Activated B cell treated with CpG ODN at 0.5 μM for 24 hours (primary cell): ENCODE data around the gene METAP1. TPM values are rescaled to one million over a fixed set of nuclear protein-coding genes. Genes with fewer than 3 reads are reported as not detected.

Experiments used
- ATAC-seq: fragments of 200-7000 bp; cut with Tn5 transposase; one replicate; pipeline ENCODE4 v1.10.0; 2021; ENCODE audit warnings: low read depth, mild to moderate bottlenecking, moderate library complexity
- CTCF ChIA-PET: fragments of 350-600 bp; sonication (Branson Sonifier 250); formaldehyde crosslinking; loops from one replicate; lab custom pipeline; 2021; ENCODE audit warnings: antibody characterized with exemption; lab: Charles Lee
- POLR2A ChIA-PET: fragments of 350-600 bp; sonication (Branson Sonifier 250); formaldehyde crosslinking; loops from one replicate; lab custom pipeline; 2021; ENCODE audit warnings: antibody characterized with exemption; lab: Charles Lee
- DNase-seq: peaks from one replicate; pipeline ENCODE4 v3.0.0; 2022
- H3K27ac Mint-ChIP-seq: one replicate; pipeline ENCODE4 v1.8.0; 2020; ENCODE audit warnings: mixed read lengths
- H3K27me3 Mint-ChIP-seq: one replicate; pipeline ENCODE4 v1.8.0; 2021; ENCODE audit warnings: mixed read lengths
- H3K36me3 Mint-ChIP-seq: one replicate; pipeline ENCODE4 v1.8.0; 2021; ENCODE audit warnings: low read depth, mixed read lengths
- H3K4me1 Mint-ChIP-seq: one replicate; pipeline ENCODE4 v1.8.0; 2021; ENCODE audit warnings: mixed read lengths
- H3K4me3 Mint-ChIP-seq: one replicate; pipeline ENCODE4 v1.8.0; 2020; ENCODE audit warnings: mild to moderate bottlenecking, mixed read lengths
- H3K9me3 Mint-ChIP-seq: one replicate; pipeline ENCODE4 v1.8.0; 2020; ENCODE audit warnings: mixed read lengths
- intact Hi-C: fragments of 100-400 bp; cut with micrococcal nuclease; formaldehyde crosslinking; loops from one replicate; pipeline ENCODE4 v1.15.1; 2024
- total RNA-seq: library from RNA; stranded (reverse); gene quantifications from 2 replicates; pipeline ENCODE4 v1.2.3, GENCODE V29; 2022
- TF ChIP-seq, protein P1 (sequence below): fragments of 200-600 bp; IDR thresholded peaks from one replicate; pipeline ENCODE4 v1.8.0; 2022; ENCODE audit warnings: antibody characterized with exemption, mild to moderate bottlenecking

METAP1 gene
- total RNA-seq, 1 donor from 2014 or later, result 38.6 TPM

DNA sequence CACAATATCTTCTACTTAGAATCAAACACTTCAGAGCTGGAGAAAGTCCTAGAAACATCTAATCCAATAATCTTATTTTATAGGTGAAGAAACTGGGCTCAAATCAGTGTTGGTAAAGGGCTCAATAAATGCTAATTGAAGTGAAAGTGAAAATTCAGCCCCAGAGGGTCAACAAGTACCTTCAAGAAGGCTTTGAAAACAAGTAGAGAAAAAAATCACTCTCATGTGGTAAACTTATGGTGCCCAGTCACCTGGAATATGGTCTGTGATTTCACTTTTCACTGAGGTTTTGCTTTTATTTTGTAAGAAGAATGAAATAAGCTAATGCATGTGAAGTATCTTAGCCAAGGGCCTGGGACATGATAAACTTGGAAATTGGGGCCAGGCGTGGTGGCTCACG is 37.5 kb upstream of the METAP1 start:
- H3K36me3 Mint-ChIP-seq, result no peaks in the 10 kb centered on the region
- TF ChIP-seq, protein P1, sequence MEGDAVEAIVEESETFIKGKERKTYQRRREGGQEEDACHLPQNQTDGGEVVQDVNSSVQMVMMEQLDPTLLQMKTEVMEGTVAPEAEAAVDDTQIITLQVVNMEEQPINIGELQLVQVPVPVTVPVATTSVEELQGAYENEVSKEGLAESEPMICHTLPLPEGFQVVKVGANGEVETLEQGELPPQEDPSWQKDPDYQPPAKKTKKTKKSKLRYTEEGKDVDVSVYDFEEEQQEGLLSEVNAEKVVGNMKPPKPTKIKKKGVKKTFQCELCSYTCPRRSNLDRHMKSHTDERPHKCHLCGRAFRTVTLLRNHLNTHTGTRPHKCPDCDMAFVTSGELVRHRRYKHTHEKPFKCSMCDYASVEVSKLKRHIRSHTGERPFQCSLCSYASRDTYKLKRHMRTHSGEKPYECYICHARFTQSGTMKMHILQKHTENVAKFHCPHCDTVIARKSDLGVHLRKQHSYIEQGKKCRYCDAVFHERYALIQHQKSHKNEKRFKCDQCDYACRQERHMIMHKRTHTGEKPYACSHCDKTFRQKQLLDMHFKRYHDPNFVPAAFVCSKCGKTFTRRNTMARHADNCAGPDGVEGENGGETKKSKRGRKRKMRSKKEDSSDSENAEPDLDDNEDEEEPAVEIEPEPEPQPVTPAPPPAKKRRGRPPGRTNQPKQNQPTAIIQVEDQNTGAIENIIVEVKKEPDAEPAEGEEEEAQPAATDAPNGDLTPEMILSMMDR, result no peak
- intact Hi-C loops, result no loop called here
- H3K9me3 Mint-ChIP-seq, result no peaks in the 10 kb centered on the region
- H3K27ac Mint-ChIP-seq, result no peak overlapping the region
- CTCF ChIA-PET, result no interaction called here
- no peaks in the 10 kb centered on the region for H3K4me1 Mint-ChIP-seq
- POLR2A ChIA-PET, result no interaction called here
- peaks cover 5% of the 10 kb centered on the region for H3K27me3 Mint-ChIP-seq
- ATAC-seq (no peak), DNase-seq (no peak)
- H3K4me3 Mint-ChIP-seq, result no peak overlapping the region

GRCh38 chr4:98959411-98959810 is 36.1 kb upstream of the METAP1 start:
- H3K36me3 Mint-ChIP-seq, result no peaks in the 10 kb centered on the region
- H3K4me3 Mint-ChIP-seq, result no peak overlapping the region
- CTCF ChIA-PET, result no interaction called here
- no peak overlapping the region for H3K27ac Mint-ChIP-seq
- no peak for DNase-seq
- POLR2A ChIA-PET, result interaction anchor here (0.7 kb wide), 1 partner anchor 539 kb away, joined by 3 read pairs; no protein-coding TSS in a partner anchor
- ATAC-seq, result no peak
- H3K9me3 Mint-ChIP-seq, result no peaks in the 10 kb centered on the region
- no peaks in the 10 kb centered on the region for H3K4me1 Mint-ChIP-seq
- TF ChIP-seq, protein P1, result no peak
- intact Hi-C loops, result no loop called here
- H3K27me3 Mint-ChIP-seq, result peaks cover 5% of the 10 kb centered on the region

DNA sequence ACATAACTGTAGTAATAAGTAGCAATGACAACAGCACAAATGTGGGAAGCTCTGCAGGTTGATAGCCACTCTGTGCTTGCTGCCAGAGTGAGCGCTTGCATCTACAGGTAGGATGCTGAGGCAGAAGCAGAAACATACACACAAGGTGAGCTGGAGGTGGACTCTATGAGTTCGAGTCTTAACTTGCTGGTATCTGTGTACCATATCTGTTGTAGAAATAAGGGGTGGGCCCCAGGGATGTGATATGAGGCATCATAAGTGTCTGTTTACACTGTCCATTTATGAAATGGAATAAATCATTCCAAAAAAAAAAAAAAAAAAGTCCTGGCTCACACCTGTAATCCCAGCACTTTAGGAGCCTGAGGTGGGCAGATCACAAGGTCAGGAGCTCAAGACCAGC is 33.8 kb upstream of the METAP1 start:
- Mint-ChIP-seq H3K4me1 (no peaks in the 10 kb centered on the region), H3K36me3 (no peaks in the 10 kb centered on the region), H3K27me3 (peaks cover 2% of the 10 kb centered on the region), H3K9me3 (no peaks in the 10 kb centered on the region), H3K27ac (no peak overlapping the region), H3K4me3 (no peak overlapping the region)
- POLR2A ChIA-PET, result no interaction called here
- CTCF ChIA-PET, result no interaction called here
- intact Hi-C loops, result no loop called here
- TF ChIP-seq, protein P1, result no peak
- ATAC-seq (no peak), DNase-seq (no peak)

- ATAC-seq (no peak), DNase-seq (no peak)
- Mint-ChIP-seq H3K27me3 (peaks cover 2% of the 10 kb centered on the region), H3K27ac (no peak overlapping the region), H3K36me3 (no peaks in the 10 kb centered on the region), H3K9me3 (no peaks in the 10 kb centered on the region), H3K4me1 (no peaks in the 10 kb centered on the region), H3K4me3 (no peak overlapping the region)
- TF ChIP-seq, protein P1, result no peak
- intact Hi-C loops, result no loop called here
- POLR2A ChIA-PET, result no interaction called here
- CTCF ChIA-PET, result no interaction called here
These were observed 31.7 kb upstream of the METAP1 start for GRCh38 chr4:98963538-98964433.

DNA sequence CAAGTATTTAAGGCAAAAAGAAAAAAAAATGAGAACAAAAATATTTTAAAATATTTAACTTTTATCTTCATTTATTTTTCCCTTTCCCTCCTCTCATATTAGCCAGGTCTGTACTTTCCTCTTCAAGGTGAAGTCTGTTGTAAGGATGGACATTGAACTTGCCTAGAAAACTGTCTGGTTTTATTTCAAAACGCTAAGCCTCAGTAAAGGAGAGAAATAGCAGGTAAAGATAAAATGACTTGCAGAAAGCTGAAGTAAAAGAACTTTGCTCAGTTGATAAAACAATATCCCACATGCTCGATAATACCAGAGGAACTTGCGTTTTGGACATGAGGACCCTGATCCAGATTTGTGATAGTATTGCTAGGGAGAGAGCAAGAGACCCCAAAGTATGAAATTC is 28.6 kb upstream of the METAP1 start:
- intact Hi-C loops, result no loop called here
- no peaks in the 10 kb centered on the region for H3K36me3 Mint-ChIP-seq
- TF ChIP-seq, protein P1, result no peak
- no peaks in the 10 kb centered on the region for H3K9me3 Mint-ChIP-seq
- peaks cover 2% of the 10 kb centered on the region for H3K27me3 Mint-ChIP-seq
- POLR2A ChIA-PET, result no interaction called here
- CTCF ChIA-PET, result no interaction called here
- no peaks in the 10 kb centered on the region for H3K4me1 Mint-ChIP-seq
- DNase-seq (no peak), ATAC-seq (no peak)
- no peak overlapping the region for H3K27ac Mint-ChIP-seq
- H3K4me3 Mint-ChIP-seq, result no peak overlapping the region
